22Rv1 (cell line): Measurements from ENCODE around the gene NDUFAF4.

Experiments used
- ZFX ChIP-seq: fragments of 450-650 bp; IDR thresholded peaks from 2 replicates; pipeline ENCODE4 v1.6.1; 2017; ENCODE audit warnings: antibody characterized with exemption, borderline replicate concordance
- TF ChIP-seq, protein P1 (sequence below): fragments of 450-650 bp; IDR thresholded peaks from 2 replicates; pipeline ENCODE4 v1.5.1; 2017; ENCODE audit warnings: mild to moderate bottlenecking

GRCh38 chr6:96864216-96865054 is 33.3 kb downstream of the NDUFAF4 start:
- TF ChIP-seq, protein P1, sequence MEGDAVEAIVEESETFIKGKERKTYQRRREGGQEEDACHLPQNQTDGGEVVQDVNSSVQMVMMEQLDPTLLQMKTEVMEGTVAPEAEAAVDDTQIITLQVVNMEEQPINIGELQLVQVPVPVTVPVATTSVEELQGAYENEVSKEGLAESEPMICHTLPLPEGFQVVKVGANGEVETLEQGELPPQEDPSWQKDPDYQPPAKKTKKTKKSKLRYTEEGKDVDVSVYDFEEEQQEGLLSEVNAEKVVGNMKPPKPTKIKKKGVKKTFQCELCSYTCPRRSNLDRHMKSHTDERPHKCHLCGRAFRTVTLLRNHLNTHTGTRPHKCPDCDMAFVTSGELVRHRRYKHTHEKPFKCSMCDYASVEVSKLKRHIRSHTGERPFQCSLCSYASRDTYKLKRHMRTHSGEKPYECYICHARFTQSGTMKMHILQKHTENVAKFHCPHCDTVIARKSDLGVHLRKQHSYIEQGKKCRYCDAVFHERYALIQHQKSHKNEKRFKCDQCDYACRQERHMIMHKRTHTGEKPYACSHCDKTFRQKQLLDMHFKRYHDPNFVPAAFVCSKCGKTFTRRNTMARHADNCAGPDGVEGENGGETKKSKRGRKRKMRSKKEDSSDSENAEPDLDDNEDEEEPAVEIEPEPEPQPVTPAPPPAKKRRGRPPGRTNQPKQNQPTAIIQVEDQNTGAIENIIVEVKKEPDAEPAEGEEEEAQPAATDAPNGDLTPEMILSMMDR: no peak
- no peak for TF ChIP-seq ZFX
